Inflammatory macrophage treated with lipopolysaccharide for 1 hour (primary cell): ENCODE measurements around the gene MINDY4.

Experiments
- DNase-seq, 2 donors: peaks; one replicate each; pipeline ENCODE4 v3.0.0-alpha.2; 2020 to 2022

MINDY4 gene

GRCh38 chr7:30859940-30860496, 88.8 kb downstream of the MINDY4 start:
- DNase-seq, result no peak

GRCh38 chr7:30861612-30862011, 90.4 kb downstream of the MINDY4 start:
- no peak for DNase-seq

- no peak for DNase-seq
Observed at GRCh38 chr7:30862995-30863705, 91.9 kb downstream of the MINDY4 start.

GRCh38 chr7:30863706-30864035, 92.5 kb downstream of the MINDY4 start:
- DNase-seq, result no peak

- DNase-seq, result no peak
Observed at GRCh38 chr7:30864101-30864500, 92.9 kb downstream of the MINDY4 start.

- DNase-seq, result no peak
Observed at GRCh38 chr7:30865076-30865475, 93.9 kb downstream of the MINDY4 start.

- DNase-seq, result no peak
Observed at GRCh38 chr7:30865821-30866220, 94.6 kb downstream of the MINDY4 start.

GRCh38 chr7:30866939-30867338, 95.7 kb downstream of the MINDY4 start:
- DNase-seq, result no peak

- DNase-seq, result no peak
Observed at GRCh38 chr7:30867483-30867882, 96.3 kb downstream of the MINDY4 start.

GRCh38 chr7:30869794-30870611, 98.8 kb downstream of the MINDY4 start:
- no peak for DNase-seq

GRCh38 chr7:30870821-30871518, 99.8 kb downstream of the MINDY4 start:
- no peak for DNase-seq

- DNase-seq, result no peak
Observed at GRCh38 chr7:30871655-30872054, 100.4 kb downstream of the MINDY4 start.

GRCh38 chr7:30873207-30873606, 102.0 kb downstream of the MINDY4 start:
- no peak for DNase-seq

GRCh38 chr7:30873656-30874055, 102.4 kb downstream of the MINDY4 start:
- DNase-seq, result no peak

GRCh38 chr7:30874656-30875302, 103.6 kb downstream of the MINDY4 start:
- no peak for DNase-seq

- peak; percentile 37 to 40 for DNase-seq
Observed at GRCh38 chr7:30877015-30877769, 106.0 kb downstream of the MINDY4 start.

GRCh38 chr7:30877993-30878392, 106.8 kb downstream of the MINDY4 start:
- no peak for DNase-seq

GRCh38 chr7:30879139-30880124, 108.2 kb downstream of the MINDY4 start:
- no peak for DNase-seq

GRCh38 chr7:30880125-30880720, 109.0 kb downstream of the MINDY4 start:
- peak; percentile 60 to 75 for DNase-seq

GRCh38 chr7:30880941-30881340, 109.7 kb downstream of the MINDY4 start:
- DNase-seq, result no peak
